Natural killer cell (primary cell): Measurements from ENCODE around the gene ZC3H10. TPM values are rescaled to one million over a fixed set of nuclear protein-coding genes. Genes with fewer than 3 reads are reported as not detected.

ENCODE experiments used
- ATAC-seq, 3 donors: fragments of 150-1000 bp in 2 of 3; fragments of 200-7000 bp in 1 of 3; cut with Tn5 transposase; 1 replicate in 1 of 3; 2 replicates in 2 of 3; pipeline ENCODE4 v1.10.0; 2021; ENCODE audit warnings: mild to moderate bottlenecking in 2 of 3, moderate library complexity in 2 of 3
- DNase-seq, 2 donors: peaks; one replicate each; pipeline versions ENCODE4 v3.0.0 to v3.0.0-alpha.2; 2013 to 2021; ENCODE audit warnings: mixed read lengths in 1 of 2
- H3K27ac ChIP-seq: one replicate; pipeline ENCODE4 v1.5.1; 2013; ENCODE audit warnings: mild to moderate bottlenecking, low read length
- H3K27me3 ChIP-seq: one replicate; pipeline ENCODE4 v1.6.1; 2013; ENCODE audit warnings: low read length; ENCODE audit not compliant: control insufficient read depth, insufficient read depth
- H3K36me3 ChIP-seq: one replicate; pipeline ENCODE4 v1.6.1; 2013; ENCODE audit warnings: low read length; ENCODE audit not compliant: control insufficient read depth, insufficient read depth
- H3K4me1 ChIP-seq: one replicate; pipeline ENCODE4 v1.6.1; 2013; ENCODE audit warnings: low read length; ENCODE audit not compliant: control insufficient read depth, insufficient read depth
- H3K4me3 ChIP-seq: one replicate; pipeline ENCODE4 v1.5.1; 2013; ENCODE audit warnings: low read length
- H3K9me3 ChIP-seq: one replicate; pipeline ENCODE4 v1.6.1; 2013; ENCODE audit warnings: low read length; ENCODE audit not compliant: control insufficient read depth, insufficient read depth
- H3K27ac Mint-ChIP-seq, 2 donors: one replicate each; pipeline ENCODE4 v1.8.0; 2022; ENCODE audit warnings: mild to moderate bottlenecking in 2 of 2, mixed read lengths in 2 of 2, moderate library complexity in 1 of 2
- H3K27me3 Mint-ChIP-seq, 2 donors: one replicate each; pipeline ENCODE4 v1.8.0; 2022; ENCODE audit warnings: low read depth in 2 of 2, mixed read lengths in 2 of 2
- H3K36me3 Mint-ChIP-seq: one replicate; pipeline ENCODE4 v1.8.0; 2022; ENCODE audit warnings: mixed read lengths
- H3K4me1 Mint-ChIP-seq, 2 donors: one replicate each; pipeline ENCODE4 v1.8.0; 2022; ENCODE audit warnings: mixed read lengths in 2 of 2
- H3K4me3 Mint-ChIP-seq: one replicate; pipeline ENCODE4 v1.8.0; 2022; ENCODE audit warnings: mild to moderate bottlenecking, moderate library complexity, mixed read lengths
- H3K9me3 Mint-ChIP-seq, 2 donors: one replicate each; pipeline ENCODE4 v1.8.0; 2022; ENCODE audit warnings: mixed read lengths in 2 of 2
- CTCF ChIP-seq: fragments of 200-600 bp; IDR thresholded peaks from one replicate; pipeline ENCODE4 v1.8.0; 2022; ENCODE audit warnings: antibody characterized with exemption
- WGBS: methylation state at CpG from one replicate; pipeline ENCODE4 v1.1.7; 2013; ENCODE audit warnings: missing lambda C conversion rate; ENCODE audit not compliant: insufficient coverage; 5-methylcytosine and 5-hydroxymethylcytosine counted together
- intact Hi-C: fragments of 100-400 bp; cut with micrococcal nuclease; formaldehyde crosslinking; loops from one replicate; pipeline ENCODE4 v1.14.2; 2022
- total RNA-seq, 4 donors: library from RNA; stranded (reverse); fragments of 120-200 nt in 1 of 4; gene quantifications; one replicate each; pipeline versions ENCODE4 v1.2.3 to v1.2.4, GENCODE V29; 2013 to 2022

Gene ZC3H10
- total RNA-seq, 3 donors from 2014 or later (not counting 1 experiment from before 2014, with no cell fraction given) = 12.0 to 24.3 (median 16.2) TPM

DNA sequence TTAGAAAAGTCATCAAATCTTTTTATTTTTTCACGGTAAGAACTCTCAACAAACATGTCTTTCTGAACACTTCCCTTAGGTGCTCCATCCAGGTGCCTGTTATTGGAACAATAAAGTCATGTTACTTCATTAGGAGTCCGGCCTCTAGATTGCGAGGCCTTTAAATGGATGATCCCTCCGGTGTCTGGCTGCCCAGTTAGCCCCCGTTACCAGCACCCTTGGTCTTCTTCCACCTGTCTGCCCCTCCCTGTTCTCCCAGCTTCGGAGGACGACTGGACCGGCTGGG is 14.3 kb upstream of the ZC3H10 start:
- H3K36me3 Mint-ChIP-seq = no peaks in the 10 kb centered on the region
- peak overlapping the region; percentile 97 to 99 for H3K27ac Mint-ChIP-seq
- Histone ChIP-seq H3K27me3 (no peaks in the 10 kb centered on the region), H3K36me3 (peaks cover 21% of the 10 kb centered on the region), H3K27ac (peak overlapping the region; percentile 80), H3K4me3 (peak overlapping the region; percentile 81), H3K9me3 (no peaks in the 10 kb centered on the region), H3K4me1 (peaks cover 37% of the 10 kb centered on the region)
- no peaks in the 10 kb centered on the region for H3K9me3 Mint-ChIP-seq
- intact Hi-C loops = loop anchor here (1.0 to 5.0 kb wide), 5 partner anchors 13 to 286 kb away; partner anchors contain the start of genes ORMDL2, RPL41, RPS26 and SARNP
- peak in 1 of 3 donors; percentile 1 for ATAC-seq
- DNase-seq = no peak
- peak overlapping the region; percentile 100 for H3K4me3 Mint-ChIP-seq
- WGBS = 5% methylated on average over 8 of the region's 8 CpGs
- TF ChIP-seq CTCF = no peak
- H3K27me3 Mint-ChIP-seq = no peaks in the 10 kb centered on the region
- H3K4me1 Mint-ChIP-seq = peaks cover 52 to 56% of the 10 kb centered on the region in 2 donors

DNA sequence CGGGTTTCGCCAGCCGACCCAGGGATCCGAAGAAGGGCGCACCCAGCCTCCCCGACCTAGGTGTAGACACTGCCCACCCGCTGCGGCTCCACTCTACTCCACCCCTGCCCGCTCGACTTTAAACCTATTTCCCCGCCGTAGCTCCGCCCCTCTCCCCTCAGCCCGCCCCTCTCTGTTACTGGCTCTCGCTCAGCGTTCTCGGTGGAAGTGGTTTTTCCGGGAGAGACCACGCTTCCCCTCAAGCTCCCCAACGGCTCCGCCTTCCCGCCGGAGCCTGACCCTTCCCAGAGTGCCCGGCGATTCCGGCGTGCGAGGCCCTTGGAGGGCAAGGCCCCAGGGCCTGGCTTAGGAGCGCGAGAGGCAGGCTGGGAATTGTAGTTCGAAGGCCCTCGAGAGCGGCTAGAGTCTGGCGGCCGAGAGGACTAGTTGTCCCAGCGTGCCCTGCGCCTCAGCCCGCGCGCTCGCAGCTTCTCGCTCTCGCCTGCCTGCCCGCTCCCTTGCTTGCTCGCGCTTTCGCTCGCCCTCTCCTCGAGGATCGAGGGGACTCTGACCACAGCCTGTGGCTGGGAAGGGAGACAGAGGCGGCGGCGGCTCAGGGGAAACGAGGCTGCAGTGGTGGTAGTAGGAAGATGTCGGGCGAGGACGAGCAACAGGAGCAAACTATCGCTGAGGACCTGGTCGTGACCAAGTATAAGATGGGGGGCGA is 13.8 kb upstream of the ZC3H10 start, which contains the start of gene PA2G4:
PA2G4 (plus strand) TSS at position 451 of the 706 bp plus-strand sequence; CDS start at position 630, 179 bp downstream.
- Mint-ChIP-seq H3K4me3 (peak within 1 kb of the TSS; percentile 100), H3K9me3 (no peaks in the 10 kb centered on the region), H3K4me1 (peaks cover 52 to 56% of the 10 kb centered on the region in 2 donors), H3K36me3 (no peaks in the 10 kb centered on the region), H3K27ac (peak within 1 kb of the TSS; percentile 97 to 99), H3K27me3 (no peaks in the 10 kb centered on the region)
- peak; percentile 92 to 97 (median 93) for ATAC-seq
- peak within 1 kb of the TSS; percentile 80 for H3K27ac ChIP-seq
- DNase-seq = peak; percentile 87 to 97
- H3K27me3 ChIP-seq = no peaks in the 10 kb centered on the region
- no peak for TF ChIP-seq CTCF
- H3K4me1 ChIP-seq = peaks cover 37% of the 10 kb centered on the region
- under 1% methylated on average over 60 of the region's 60 CpGs for WGBS
- intact Hi-C loops = loop anchor here (1.0 to 5.0 kb wide), 5 partner anchors 12 to 287 kb away; partner anchors contain the start of genes ORMDL2, RPL41, RPS26 and SARNP
- H3K36me3 ChIP-seq = peaks cover 25% of the 10 kb centered on the region
- H3K9me3 ChIP-seq = no peaks in the 10 kb centered on the region
- peak within 1 kb of the TSS; percentile 81 for H3K4me3 ChIP-seq

- Mint-ChIP-seq H3K4me1 (peaks cover 52 to 56% of the 10 kb centered on the region in 2 donors), H3K27me3 (no peaks in the 10 kb centered on the region), H3K36me3 (no peaks in the 10 kb centered on the region), H3K27ac (peak overlapping the region; percentile 97 to 99), H3K9me3 (no peaks in the 10 kb centered on the region), H3K4me3 (peak overlapping the region; percentile 100)
- Histone ChIP-seq H3K4me3 (peak overlapping the region; percentile 81), H3K9me3 (no peaks in the 10 kb centered on the region), H3K36me3 (peaks cover 31% of the 10 kb centered on the region), H3K27ac (peak overlapping the region; percentile 80), H3K27me3 (no peaks in the 10 kb centered on the region), H3K4me1 (peaks cover 37% of the 10 kb centered on the region)
- WGBS = 1% methylated on average over 40 of the region's 40 CpGs
- DNase-seq (peak in 1 of 2 donors; percentile 41), ATAC-seq (peak; percentile 8 to 17 (median 10))
- intact Hi-C loops = loop anchor here (1.0 to 5.0 kb wide), 5 partner anchors 11 to 288 kb away; partner anchors contain the start of genes ORMDL2, RPL41, RPS26 and SARNP
- no peak for TF ChIP-seq CTCF
Measured at GRCh38 chr12:56104815-56105608, 13.1 kb upstream of the ZC3H10 start.
